Spleen (tissue), 7 donors: ENCODE measurements around the gene RASSF4.

Source experiments
- POLR2A ChIP-seq, 3 donors: fragments of 450-650 bp; IDR thresholded peaks; one replicate each; pipeline ENCODE4 v1.5.1; 2017; ENCODE audit warnings: antibody characterized with exemption in 3 of 3, mild to moderate bottlenecking in 1 of 3
- POLR2AphosphoS5 ChIP-seq, 3 donors: sonication (generic); formaldehyde crosslinking; IDR thresholded peaks; one replicate each; pipeline ENCODE4 v1.5.1; 2017; ENCODE audit warnings: antibody characterized with exemption in 3 of 3
- TF ChIP-seq, protein P1 (sequence below), 11 experiments: fragments of 200-600 bp in 7 of 11; fragments of 450-650 bp in 4 of 11; sonication (generic) in 4 of 11; IDR thresholded peaks in 8 of 11; conservative IDR thresholded peaks in 3 of 11; 1 replicate in 7 of 11; 2 replicates in 4 of 11; pipeline versions ENCODE4 v1.4.0 to v1.8.0; 2016 to 2021; ENCODE audit warnings: antibody characterized with exemption in 11 of 11, inconsistent platforms in 4 of 11, mild to moderate bottlenecking in 1 of 11
- donor health status: DM: no; HTN: no; CAD: no; lungs with moderate emphysema.
- donor health status: DM: no; HTN: no; CAD: no.
- donor health status: DM: no; HTN: no; CAD: no.

DNA sequence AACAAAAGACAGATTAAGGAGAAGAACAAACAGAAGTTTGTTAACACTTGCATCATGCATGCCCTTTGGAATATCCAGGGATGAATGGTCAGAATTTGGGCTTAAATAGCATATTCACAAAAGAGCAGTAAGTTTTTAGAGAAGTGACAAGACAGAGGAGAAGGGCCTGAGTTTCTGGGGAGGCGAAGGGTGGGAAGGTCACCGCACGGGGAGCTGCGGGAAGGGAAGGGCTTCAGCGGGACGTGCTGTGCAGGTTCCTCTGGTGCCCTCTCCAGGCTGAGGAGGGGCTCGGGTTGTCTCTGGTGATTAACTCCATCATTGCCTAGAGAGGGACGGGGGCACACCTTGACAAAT, 30.7 kb downstream of the RASSF4 start:
- TF ChIP-seq, protein P1, sequence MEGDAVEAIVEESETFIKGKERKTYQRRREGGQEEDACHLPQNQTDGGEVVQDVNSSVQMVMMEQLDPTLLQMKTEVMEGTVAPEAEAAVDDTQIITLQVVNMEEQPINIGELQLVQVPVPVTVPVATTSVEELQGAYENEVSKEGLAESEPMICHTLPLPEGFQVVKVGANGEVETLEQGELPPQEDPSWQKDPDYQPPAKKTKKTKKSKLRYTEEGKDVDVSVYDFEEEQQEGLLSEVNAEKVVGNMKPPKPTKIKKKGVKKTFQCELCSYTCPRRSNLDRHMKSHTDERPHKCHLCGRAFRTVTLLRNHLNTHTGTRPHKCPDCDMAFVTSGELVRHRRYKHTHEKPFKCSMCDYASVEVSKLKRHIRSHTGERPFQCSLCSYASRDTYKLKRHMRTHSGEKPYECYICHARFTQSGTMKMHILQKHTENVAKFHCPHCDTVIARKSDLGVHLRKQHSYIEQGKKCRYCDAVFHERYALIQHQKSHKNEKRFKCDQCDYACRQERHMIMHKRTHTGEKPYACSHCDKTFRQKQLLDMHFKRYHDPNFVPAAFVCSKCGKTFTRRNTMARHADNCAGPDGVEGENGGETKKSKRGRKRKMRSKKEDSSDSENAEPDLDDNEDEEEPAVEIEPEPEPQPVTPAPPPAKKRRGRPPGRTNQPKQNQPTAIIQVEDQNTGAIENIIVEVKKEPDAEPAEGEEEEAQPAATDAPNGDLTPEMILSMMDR (IDR thresholded peaks at IDR 0.05 in 8 of 11, conservative IDR thresholded peaks at IDR 0.05 in 3 of 11): no peak
- TF ChIP-seq POLR2A (IDR thresholded peaks at IDR 0.05) (no peak), POLR2AphosphoS5 (IDR thresholded peaks at IDR 0.05) (no peak)
